Daoy (cell line): Measurements from ENCODE around the gene LY6G5B. TPM values are rescaled to one million over a fixed set of nuclear protein-coding genes. Genes with fewer than 3 reads are reported as not detected.
A peak's percentile ranks its signal among the peaks of the same experiment; 100 is the strongest.

ENCODE experiments used
- DNase-seq: peaks from one replicate; pipeline ENCODE4 v3.0.0-alpha.2; 2015; ENCODE audit warnings: low read depth
- total RNA-seq: library from RNA; depleted of rRNA; stranded (reverse); fragments of >200 nt; shearing (Covaris generic); gene quantifications from 2 replicates; pipeline ENCODE4 v1.2.3, GENCODE V29; 2014

Gene LY6G5B
- total RNA-seq, 1 experiment from 2014 or later: 0.91 TPM

DNA sequence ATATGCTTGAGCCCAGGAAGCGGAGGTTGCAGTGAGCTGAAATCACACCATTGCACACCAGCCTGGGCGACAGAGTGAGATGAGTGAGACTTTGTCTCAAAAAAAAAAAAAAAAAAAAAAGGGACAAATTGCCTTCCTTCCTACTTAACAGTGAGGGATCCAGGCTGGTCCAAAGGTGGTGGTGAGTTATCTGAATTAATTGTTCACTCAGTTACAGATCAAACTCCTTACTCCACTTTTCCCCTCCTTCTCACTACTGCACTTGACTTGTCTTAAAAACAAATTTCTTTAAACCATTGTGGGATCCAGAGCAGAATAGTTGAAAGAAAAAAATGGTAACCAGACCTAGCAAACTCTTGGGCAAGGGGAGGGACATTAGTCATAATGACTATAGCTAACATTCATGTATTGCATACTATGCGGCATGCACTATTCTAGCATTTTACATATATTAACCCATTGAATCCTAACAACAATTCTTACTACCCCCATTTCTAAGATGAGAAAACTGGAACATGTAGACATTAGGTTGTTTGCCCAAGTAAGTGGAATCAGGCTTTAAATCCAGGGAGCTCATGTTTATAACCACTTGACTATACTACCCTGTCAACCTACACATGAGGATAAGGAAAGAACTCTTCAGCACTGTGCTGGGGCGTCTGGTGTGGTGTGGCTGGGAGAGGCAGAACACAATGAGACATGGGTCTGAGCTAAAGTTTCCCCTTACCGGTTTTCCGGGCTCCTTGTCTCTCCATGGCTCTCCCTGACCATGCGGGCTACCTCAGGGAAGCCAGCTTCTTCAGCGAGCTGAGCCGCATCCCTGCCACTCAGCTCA, 6.4 kb upstream of the LY6G5B start:
- no peak for DNase-seq

DNA sequence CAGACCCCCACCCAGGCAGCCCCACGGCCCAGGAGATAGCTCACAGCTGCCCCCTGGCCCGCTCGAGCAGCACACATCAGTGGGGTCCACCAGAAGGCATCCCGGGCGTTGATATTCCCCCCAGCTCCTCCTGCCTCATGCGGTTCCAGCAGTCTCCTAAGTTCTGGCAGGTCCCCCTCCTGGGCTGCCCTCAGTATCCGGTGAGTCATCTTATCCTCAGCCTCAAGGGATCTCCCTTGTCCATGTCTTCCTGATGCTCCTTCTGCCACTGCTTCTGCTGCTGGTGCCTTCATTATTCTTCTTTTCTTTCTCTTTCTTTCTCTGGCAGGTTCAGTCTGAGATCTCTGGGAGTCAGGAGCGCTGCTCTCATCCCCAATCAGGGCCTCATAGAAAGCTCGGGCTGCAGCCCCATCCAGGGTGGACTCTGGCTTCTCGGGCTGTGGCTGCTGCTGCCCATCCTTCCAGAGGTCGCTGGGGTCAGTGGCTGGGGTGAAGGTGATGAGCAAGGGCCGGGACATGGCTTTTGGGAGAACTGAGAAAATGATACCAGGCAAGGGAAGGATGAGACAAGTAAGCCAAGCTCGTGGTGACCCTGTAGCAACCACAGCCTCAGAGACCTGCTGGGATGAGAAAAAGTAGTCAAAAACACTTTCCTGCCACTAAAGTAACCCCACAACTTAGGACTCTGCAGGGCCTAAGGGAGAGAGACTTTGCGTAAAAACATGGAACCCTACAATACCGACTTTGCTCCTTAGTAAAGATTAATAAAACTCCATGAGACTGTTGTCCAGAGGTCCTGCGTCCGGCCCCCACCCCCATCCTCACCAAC, 5.6 kb upstream of the LY6G5B start:
- DNase-seq: peak; percentile 92

DNA sequence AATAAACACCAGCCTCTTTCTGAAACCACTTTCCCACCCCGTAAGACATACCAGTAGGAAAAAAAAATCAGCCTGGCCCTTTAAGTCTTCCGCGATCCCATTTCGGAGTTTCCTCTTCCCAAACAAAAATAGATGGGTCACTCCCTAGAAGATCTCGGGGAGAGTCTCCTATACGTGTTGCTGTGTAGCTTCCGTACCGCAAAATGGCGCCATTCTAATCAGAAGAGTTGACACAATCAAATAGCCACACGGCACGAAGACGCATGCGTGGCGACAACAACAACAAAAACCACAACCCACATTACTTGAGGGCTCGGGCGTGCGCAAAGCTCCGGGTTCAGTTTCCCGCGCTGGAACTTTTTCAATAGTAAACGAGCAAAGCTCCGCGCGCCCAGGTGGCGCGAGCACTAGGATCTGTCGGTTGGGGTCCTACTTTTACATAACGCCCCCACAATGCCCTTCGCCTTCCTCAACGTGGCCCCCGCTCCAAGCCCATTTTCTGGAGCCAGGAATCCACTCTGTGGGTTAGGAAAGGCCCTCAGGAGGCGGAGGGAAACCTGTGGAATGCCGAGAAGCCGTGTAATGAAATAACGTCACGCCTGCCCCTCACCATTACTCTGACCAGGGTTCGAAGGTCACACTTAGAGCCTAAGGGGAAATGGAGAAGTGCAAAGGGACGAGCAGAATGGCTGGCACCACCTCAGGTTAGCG, 4.8 kb upstream of the LY6G5B start, which contains the start of gene GPANK1:
TSS of gene GPANK1 (minus strand) at position 208 of the 711 bp plus-strand sequence. CDS start 519 bp downstream, outside the sequence.
- DNase-seq: peak; percentile 95

DNA sequence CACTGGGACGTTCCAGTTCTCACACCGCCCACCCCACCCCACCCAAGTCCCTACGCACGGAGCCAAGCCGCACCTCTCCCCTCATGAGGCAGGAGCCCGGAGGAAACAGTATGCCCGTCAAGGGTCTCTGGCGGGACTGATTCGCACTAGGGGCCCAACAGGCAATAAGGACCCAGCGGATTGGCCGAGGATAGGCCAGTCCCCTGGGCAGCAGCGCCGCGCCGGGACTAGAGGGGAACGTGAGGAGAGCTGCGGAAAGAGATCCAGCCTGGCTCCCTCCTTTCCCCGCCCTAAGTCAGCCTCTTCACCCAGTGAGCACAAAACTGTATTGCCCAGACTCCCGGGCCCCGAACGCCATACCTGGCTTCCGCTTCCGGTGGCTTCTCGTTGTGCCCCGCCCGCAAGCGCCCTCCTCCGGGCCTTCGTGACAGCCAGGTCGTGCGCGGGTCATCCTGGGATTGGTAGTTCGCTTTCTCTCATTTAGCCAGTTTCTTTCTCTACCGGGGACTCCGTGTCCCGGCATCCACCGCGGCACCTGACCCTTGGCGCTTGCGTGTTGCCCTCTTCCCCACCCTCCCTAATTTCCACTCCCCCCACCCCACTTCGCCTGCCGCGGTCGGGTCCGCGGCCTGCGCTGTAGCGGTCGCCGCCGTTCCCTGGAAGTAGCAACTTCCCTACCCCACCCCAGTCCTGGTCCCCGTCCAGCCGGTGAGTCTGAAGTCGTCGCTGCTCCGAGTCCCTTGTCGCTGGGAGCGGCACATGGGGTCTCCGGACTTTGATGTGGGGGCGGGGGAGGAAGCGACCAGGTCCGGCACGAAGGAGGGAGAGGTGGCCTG, 4.1 kb upstream of the LY6G5B start, which contains the start of gene CSNK2B:
TSS of gene CSNK2B (plus strand) at position 580 of the 836 bp plus-strand sequence. CDS start 752 bp downstream, outside the sequence.
- peak; percentile 99 for DNase-seq

DNA sequence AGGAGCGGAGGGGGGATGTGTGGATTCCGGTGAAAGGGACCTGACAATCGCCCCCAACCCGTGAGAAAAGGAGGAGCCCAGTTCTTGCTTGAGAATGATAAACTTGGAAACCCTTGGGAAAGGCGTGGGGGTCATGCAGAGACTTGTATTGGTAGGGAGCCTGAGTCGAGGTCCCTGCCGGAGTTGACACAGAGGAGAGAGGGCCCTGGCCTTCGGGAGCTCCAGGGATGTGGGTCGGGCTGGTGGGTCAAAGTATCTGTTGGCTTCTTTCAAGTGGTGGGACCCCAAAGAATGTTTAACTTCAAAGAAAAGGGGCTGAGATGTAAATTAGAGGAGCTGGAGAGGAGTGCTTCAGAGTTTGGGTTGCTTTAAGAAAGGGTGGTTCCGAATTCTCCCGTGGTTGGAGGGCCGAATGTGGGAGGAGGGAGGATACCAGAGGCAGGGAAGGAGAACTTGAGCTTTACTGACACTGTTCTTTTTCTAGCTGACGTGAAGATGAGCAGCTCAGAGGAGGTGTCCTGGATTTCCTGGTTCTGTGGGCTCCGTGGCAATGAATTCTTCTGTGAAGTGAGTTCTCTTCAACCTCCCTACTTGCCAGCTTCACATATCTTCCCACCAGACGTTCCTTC, 3.3 kb upstream of the LY6G5B start:
- DNase-seq: no peak

DNA sequence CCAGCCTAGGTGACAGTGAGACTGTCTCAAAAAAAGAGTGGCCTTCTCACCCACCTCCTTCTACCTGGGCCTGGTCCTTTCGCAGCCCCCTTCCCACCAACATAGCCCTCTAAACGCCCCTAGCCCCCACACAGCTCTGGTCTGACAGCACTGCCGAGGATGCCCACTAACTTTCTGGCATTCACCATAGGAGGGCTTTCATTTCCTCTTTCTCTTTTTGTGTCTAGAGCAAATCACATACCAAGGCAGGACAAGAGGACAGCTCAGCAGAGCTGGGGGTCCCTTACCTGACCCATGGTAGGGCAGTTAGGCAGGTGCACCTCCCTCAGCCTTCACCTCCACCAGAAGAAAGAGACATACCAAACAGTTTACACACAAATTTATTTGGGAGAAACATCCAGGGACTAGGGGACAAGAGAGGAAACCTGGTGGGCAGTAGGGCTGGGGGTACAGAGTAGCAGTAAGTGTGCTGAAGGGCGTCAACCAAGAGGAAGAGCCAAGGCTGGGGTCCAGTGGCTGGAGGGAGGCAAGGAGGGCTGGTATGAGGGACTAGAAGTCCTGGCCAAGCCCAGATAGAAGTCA, 6.6 kb downstream of the LY6G5B start:
- DNase-seq: no peak

DNA sequence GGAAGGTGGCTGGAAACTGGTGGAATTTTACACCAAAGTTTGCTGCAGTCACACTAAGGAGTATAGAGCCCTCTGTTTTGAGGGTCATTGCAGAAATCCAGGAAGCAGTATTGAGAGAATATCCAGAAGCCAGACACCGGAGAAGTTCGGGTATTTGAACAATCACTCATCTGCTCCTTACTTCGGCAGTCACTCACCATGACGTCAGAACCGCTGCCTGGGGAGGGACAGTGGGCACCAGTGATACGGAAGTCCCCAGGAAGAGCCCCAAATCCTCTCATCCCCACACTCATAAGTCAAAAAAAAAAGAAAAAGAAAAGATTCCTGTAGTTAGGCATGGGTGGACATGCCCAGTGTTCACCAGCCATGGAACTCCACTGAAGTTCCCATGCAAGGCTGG, 7.1 kb downstream of the LY6G5B start:
- no peak for DNase-seq

DNA sequence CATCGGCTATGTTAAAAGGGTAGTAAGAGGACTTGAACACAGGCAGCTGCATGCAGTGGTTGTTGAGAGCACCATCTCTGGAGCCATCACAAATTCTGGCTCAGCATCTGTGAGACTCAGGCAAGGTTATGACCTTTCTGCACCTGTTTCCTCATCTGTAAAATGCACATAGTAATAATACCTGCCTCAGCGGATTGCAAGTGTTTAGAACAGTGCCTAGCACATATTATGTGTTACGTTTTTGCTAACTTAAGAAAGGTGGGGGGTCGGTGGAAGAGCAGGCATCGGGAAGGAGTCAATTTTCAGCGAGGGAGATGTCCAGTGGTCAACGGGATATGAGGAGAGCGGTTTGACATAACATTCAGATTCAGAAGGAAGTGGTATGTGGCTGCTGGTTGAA, 8.2 kb downstream of the LY6G5B start:
- DNase-seq: no peak

DNA sequence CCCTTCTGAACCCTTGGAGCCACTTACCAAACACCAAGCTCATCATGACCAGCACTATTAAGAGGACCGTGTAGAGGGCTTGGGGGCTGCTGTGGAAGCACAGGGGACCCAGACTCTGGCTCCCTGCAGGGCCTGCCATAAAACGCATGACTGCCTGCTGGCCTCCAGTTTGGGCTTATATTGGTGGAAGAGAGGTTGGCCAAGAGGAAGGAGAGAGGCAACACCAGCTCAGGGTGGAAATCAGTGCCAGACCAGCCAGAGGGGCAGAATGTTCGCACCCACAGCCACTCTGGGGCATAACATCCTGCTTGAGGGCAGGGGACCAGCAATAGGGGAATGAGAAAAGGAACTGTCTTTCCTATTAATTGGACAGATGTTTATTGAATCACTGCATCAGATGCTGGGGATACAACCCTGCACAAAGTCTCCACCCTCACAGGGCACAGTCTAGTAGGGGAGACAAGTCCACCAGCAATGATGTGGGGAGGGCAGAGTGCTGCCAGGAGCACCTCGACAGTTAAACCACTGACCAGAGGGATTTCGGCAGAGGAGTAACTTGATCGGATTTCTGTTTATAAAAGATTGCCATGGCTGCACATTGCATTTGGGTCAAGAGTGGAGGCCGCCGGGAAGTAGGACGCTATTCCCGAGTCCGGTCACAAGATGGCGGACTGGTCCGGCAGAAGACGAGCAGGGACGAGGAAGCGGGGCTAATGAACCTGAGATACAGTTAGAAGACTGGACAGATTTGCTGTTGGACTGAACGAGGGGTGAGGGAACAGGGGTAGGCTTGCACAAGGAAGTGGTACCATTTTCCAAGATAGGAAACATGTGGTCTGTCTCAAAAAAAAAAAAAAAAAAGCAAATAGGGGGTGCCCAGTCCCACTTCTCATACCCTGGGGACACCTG, 10.7 kb downstream of the LY6G5B start, which contains the start of gene LY6G5C:
TSS of gene LY6G5C (minus strand) at position 842 of the 909 bp plus-strand sequence. CDS start at position 148, 694 bp downstream.
- peak; percentile 90 for DNase-seq

DNA sequence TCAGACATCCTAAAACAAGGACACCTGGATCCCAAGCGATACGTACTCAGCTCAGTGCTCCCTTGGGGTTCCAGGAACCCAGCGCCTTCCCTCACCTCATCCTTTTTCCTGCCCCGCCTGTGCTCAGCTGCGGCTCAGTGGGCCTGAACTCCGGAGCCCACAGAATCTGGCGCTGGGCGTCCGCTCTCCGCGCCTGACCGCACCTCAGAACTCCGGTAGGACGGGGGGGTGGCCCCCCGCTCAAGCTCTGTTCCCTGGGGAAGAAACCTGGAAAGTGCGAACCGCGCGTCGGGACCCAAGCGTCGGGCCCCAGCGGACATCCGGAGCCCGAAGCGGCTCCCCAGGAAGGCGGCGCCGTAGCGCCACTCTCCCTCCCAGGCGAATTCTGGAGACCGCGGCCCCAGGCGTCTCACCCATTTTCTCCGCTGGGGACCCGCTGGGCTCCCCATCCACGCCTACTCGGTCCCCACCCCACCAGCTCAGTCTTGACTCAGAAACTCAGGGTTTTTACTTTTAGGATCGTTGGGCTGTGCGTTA, 11.4 kb downstream of the LY6G5B start:
- DNase-seq: peak; percentile 49

DNA sequence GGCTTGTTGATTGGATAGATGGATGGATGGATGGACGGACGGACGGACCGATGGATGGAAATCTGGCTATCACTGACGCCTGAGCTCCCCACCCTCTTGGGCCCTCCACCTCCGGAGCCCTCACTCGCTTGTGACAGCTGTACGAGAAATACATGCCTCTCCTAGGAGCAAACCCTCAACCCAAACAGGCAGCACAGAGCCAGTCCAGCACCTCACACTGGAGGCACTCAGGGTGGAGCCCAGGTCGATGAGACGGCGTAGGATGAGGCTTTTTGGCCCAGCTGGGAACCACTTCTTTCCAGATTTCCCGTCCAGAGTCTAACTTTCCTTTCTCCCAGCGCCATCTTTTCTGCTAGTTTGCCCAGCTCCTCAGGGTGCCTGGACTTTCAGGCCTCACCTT, 13.8 kb downstream of the LY6G5B start:
- DNase-seq: no peak

DNA sequence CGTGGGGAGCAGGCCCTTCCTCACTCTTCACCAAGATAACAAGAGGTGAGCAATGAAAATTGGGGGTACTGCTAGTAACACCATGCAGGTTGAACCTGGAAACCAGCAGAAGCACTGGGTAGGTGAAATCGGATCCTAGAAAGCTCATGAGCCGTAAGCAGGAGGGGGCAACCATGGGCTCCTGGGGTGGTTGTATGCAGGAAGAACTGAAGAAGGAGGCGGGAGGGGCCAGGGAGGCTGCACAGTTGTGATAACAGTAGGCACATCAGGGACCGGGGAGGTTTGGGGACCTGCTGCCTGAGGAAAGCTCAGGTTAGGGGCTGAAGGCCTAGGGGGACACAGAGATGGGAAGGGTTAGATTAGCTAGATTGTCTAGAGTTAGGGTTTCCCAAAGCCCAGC, 16.7 kb downstream of the LY6G5B start:
- DNase-seq: no peak

DNA sequence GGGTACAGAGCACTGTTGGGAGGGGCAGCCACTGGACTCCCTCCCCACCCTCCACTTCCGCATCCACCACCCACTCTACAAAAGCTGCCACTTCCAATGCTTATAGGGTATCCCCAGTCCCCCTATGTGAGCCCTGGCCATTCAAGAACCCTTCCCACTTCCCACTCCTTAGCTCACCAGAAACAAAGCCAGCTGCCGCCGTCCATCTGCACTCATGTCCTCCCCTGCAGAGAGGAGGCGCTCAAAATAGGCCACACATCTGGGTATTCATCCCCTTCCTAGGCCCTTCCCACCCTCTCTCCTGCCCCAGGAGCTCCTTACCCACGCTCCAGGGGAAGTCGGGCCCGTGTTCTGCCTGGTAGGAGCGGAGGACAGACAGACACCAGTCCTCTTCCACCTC, 17.5 kb downstream of the LY6G5B start:
- no peak for DNase-seq

DNA sequence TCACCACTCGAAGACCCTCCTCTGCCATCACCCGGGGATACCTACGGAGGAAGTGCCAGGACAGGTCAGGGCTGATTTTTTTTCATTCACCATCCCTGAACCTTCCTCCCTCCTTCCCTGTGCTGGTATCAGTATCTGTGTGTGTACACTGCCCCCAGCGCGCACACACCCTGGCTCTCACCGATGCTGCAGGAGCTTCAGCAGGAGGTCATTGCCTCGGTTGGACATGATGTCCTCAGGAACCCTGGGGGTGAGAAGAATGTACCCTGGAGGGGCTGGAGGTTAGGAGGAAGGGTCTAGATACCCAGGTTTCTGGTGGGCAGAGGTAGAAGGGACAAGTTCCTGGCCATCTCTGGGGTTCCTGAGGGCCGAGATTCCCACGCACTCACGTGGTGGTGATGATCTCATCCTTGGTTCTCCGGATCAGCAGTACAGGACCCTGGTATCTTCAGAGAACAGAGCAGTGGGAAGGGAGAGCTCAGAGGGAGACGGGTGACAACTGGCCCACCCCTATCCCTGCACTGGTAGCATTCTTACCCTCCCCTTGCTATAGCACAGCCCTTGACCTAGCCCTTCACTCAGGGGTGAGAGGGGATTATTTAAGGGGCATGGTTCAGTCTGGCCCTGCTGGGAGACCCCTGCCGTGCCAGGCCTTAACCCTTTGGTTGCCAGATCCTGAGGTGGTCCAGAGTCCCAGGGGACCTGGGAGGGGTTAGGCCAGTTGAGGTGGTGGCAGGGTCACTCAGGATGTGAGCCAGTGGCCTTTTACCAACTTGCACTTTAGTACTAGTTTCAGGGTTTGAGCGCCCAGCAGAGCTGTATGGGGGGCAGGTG, 18.3 kb downstream of the LY6G5B start:
- no peak for DNase-seq

DNA sequence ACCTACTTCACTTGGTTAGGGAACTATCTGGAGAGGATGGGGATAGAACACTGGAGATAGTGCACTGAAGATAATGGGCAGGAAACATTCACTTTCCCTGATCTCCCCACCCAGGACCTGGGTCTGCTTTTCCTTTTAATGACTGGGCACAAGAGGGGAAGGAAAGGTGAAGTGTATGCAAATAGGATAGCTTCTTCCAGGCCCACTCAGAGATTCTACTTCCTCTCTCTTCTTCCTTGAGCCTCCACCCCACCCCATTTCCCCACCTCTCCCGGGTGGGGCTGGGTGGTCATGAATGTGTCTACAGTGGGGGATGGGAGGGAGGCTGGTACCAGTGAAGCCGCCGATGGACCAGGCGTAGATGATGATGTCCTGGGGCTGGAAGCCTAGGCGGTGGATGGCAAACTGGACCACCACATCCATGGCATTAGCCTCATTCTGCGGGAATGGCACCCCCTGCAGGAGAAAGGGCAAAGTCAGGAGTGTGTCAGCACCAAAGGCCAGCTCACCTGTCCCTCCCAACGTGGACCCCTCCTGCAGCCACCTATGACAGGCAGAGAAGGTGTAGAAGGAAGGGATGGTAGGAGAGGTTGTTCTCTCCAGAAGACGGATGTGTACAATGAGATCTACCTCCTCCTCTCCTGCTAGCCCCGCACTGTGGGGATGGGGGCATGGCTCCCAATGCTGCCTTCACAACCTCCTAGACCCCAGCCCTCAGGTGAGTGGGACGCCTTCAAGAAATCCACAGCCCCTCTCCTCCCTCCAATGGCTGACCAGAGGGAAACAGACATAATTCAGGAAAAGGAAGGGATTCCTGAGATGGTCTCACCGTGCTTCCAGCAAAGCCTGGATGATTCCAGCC, 19.7 kb downstream of the LY6G5B start:
- no peak for DNase-seq

DNA sequence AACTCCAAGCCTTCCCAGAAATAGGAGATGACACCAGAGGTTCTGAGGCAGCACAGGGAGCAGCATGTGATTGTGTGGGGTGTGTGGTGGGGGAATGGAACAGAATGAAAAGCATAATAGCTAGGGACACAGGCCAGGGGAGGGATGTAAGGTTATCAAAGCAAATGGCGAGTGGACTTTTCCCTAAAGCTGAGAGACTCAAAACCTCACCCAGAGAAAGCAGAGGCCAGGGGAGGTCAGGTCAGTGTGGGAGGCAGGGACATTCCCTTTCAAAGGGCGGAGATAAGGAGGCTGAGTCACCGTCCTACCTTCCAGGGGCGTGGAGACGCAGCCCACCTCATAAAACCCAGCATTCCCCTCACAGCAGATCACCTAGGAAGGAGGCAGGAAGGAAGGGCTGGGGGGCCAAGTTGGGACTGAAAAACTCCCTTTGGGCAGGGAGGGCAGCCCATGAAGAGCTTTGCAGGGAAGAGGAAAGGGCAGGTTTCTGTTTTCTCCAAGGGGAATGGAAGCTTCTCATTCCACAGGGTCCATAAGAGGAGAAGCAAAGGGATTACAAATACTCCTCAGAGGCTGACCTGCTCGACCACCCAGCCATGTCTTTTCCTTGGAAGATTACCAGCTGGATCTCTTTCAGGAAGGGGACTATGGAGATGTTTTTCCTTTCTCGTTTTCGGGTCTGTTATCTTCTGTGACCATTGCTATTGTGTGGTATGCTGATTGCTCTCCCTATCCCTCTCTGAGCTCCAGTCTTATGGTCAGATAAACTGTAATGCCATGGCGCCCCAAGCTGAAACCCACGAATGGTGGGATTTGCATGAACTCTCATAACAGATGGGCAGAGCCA, 20.7 kb downstream of the LY6G5B start:
- DNase-seq: peak; percentile 58
